GM21381 (cell line): Measurements from ENCODE around the gene IMPDH2.

ENCODE experiments used
- ATAC-seq: cut with Tn5 transposase; IDR thresholded peaks from one replicate; pipeline ENCODE4 v1.9.1; 2021; ENCODE audit warnings: mild to moderate bottlenecking, moderate library complexity; ENCODE audit not compliant: unreplicated experiment

The IMPDH2 gene

GRCh38 chr3:49028673-49029562 lies at the start of gene IMPDH2:
IMPDH2 (minus strand) TSS chr3:49029398; CDS start chr3:49029350, 48 bp downstream.
- peak; percentile 92 for ATAC-seq

- ATAC-seq, result no peak
Observed at GRCh38 chr3:49076646-49077045, 47.4 kb upstream of the IMPDH2 start.

DNA sequence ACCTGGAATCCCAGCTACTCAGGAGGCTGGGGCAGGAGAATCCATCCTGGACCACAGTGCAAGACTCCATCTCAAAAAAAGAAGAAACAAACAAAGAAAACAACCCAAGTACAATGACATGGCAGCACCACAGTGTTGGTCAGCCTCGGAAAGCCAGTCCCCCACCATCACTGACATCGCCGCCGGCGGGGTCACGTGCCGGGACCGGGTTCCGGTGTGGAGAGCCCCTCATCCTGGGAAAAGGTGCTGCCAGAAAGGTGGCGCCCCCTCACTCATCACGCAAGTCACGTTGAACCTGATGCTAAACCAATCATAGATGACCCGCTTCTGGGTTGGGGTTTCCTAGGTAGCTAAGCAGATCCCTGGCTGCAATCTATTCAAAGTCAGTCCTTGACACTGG lies 46.9 kb upstream of the IMPDH2 start:
- no peak for ATAC-seq

GRCh38 chr3:49058011-49058410 lies 28.8 kb upstream of the IMPDH2 start:
- ATAC-seq, result no peak

GRCh38 chr3:49057268-49057667 lies 28.1 kb upstream of the IMPDH2 start:
- no peak for ATAC-seq

- ATAC-seq, result no peak
Observed at GRCh38 chr3:49054344-49054862, 25.2 kb upstream of the IMPDH2 start.

GRCh38 chr3:49053543-49053942 lies 24.3 kb upstream of the IMPDH2 start:
- ATAC-seq, result no peak

GRCh38 chr3:49035281-49035680 lies 6.1 kb upstream of the IMPDH2 start:
- ATAC-seq, result no peak

DNA sequence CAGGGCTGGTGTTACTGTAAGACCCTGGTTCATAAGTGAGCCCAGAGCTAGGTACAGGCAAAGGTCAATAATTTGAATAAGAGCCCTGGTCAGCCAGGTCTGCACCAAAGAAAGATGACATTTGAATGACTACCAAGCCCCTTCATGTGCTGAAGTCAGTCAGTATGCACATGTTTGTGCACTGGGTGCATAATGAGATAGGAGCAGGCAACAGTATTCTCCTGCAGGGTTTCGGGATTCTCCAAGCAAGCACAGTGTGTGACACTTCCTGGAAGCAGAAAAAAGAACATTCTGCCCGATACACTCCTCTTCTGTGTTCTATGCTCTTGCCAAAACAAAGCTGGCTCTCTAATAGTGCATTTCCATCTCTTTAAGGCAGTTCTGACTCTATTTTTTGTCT lies 5.5 kb upstream of the IMPDH2 start:
- ATAC-seq, result no peak

GRCh38 chr3:49032646-49033304 lies 3.6 kb upstream of the IMPDH2 start:
- ATAC-seq, result no peak

DNA sequence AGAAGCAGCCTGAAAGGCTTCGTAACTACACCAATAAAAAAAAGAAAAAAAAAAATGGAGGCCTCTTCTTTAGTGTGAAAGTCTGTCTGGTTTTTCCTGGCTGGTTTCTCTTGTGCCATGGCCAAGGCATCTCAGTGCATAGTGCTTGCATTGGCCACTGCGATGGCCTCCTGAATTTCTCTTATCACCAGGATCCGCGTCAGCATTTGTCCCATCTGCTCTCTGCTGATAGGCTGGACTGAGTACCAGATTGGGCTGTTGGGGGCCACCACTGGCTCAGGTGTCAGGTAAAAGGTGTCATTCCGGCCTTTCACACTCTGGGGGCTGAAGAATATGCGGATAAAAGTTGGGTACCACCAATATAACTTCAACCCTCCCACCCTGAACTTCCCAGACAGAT lies 1.1 kb upstream of the IMPDH2 start:
- no peak for ATAC-seq

GRCh38 chr3:49029563-49029884 lies 326 bp upstream of the IMPDH2 start:
- ATAC-seq, result no peak

GRCh38 chr3:49028298-49028672 lies 913 bp downstream of the IMPDH2 start:
- ATAC-seq, result no peak

DNA sequence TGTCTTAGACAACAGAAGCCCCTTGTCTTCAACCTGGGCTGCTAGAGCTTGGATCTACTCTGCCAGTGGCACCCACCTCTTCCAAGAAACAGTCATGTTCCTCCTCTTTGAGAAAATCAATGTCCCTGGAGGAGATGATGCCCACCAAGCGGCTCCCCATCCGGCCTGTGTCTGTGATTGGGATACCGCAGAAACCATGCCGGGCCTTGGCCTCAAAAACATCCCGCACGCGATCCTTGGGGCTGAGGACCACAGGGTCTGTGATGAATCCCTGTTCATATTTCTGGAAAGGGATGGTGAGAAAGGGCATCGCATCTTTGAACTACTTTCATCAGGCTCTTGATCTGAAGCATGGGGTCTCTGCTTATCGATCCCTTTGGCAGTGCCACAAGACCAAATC lies 1.6 kb downstream of the IMPDH2 start:
- ATAC-seq, result no peak

DNA sequence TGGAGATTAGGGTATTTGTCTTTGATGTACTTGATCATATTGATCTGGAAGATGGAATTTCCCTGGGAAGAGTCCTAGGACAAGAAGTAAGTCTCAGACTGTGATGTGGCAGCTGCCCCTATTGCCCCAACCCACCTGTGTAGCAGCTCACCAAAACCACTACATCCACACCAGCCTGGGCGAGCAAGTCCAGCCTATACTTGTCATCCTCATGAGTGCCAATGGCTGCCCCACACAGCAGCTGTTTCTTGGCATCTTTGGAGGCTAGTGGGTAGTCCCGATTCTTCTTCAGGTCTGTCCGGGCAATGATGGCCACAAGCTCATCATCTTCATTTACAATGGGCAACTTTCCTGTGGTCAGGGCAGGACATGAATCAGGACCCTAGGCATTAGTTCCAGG lies 2.7 kb downstream of the IMPDH2 start:
- no peak for ATAC-seq

GRCh38 chr3:49025793-49026520 lies 3.2 kb downstream of the IMPDH2 start:
- no peak for ATAC-seq

DNA sequence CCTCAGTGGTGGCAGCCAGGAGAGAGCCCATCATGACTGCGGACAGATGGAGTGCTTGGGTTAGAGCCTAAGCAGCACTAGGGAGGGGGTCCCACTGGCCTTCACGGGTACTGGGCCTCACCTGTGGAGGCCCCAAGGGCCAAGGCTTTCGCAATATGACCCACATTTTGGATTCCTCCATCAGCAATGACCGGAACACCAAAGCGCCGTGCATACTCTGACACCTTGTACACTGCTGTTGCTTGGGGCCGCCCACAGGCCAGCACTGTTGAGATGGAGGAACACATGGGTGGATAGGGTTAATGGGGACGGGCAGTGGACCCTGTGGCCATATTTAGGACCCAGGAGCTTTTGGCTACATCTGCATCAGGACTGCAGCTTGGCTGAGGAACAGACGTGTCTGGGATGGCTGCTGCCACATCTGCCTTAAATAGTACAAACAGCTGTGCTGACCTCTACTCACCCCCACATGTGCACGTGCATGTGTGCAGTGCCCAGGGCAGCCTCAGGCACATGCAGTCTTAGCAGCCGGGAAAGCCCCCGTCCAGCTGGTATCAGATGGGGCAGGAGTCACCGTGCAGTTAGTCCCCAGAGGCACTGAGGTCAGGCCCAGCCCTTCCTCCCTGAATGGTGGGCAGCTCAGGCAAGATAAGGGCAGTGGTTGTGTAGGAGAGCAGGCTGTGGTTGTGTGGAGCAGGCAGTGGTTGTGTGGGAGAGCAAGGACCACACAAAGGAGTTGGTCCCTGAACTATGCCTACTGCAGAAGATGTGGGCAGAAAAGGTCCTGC lies 4.0 kb downstream of the IMPDH2 start:
- no peak for ATAC-seq

GRCh38 chr3:49024449-49024848 lies 4.7 kb downstream of the IMPDH2 start:
- no peak for ATAC-seq

- ATAC-seq, result no peak
Observed at GRCh38 chr3:49023775-49024174, 5.4 kb downstream of the IMPDH2 start.

- ATAC-seq, result no peak
Observed at GRCh38 chr3:49022688-49023171, 6.5 kb downstream of the IMPDH2 start.
